ENCODE measurements around the gene PIP4K2A.

The PIP4K2A gene

DNA sequence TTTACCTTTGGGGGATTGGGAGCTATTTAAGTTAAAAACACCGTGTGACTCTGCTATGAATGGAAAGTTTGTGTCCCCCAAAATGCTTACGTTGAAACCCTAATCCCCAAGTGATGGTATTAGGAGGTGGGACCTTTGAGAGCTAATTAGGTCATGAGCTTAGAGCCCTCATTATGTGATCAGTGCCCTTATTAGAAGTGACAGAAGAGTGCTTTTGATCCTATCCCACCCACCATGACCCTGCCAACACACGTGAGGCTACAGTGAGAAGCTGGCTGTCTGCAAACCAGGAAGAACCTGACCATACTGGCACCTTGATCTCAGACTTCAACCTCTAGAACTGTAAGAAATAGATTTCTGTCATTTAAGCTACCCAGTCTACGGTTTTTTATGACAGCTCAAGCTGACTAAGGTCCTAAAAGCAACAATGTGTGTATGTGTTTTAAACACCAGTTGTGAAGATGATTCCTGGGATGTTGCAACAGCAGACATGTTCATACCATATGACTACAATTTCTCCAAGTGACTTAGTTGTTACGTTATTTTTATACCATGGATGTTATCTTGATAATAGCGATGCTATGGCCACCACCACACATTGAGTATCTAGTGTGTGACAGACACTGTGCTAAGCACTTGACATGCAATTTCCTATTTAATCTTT is 124.4 kb downstream of the PIP4K2A start:
- no peaks in the 10 kb centered on the region for H3K36me3 ChIP-seq (ENCODE audit: control insufficient read depth, insufficient read depth, low read length)
- no peak overlapping the region for H2BK120ac ChIP-seq (ENCODE audit: low read depth, low read length)
- no CpG with 5 or more reads among the region's 6 CpGs for WGBS (ENCODE audit: extremely low coverage, insufficient coverage, low lambda C conversion rate)
- no peak overlapping the region for H3K27ac ChIP-seq (ENCODE audit: low read depth, low read length)
- no peak overlapping the region for H4K8ac ChIP-seq (ENCODE audit: low read depth, low read length)
- no peak overlapping the region for H2BK15ac ChIP-seq (replicated peaks; ENCODE audit: low read depth)
- no peaks in the 10 kb centered on the region for H3K4me1 ChIP-seq (ENCODE audit: control insufficient read depth, low read depth, low read length)
- H3K27me3 ChIP-seq (ENCODE audit: insufficient read depth, low read length, poor library complexity), result no peaks in the 10 kb centered on the region
- no peak overlapping the region for H2BK5ac ChIP-seq (ENCODE audit: low read length)
- no peak overlapping the region for H3K18ac ChIP-seq (ENCODE audit: low read length)
- H3K79me1 ChIP-seq (ENCODE audit: low read length), result no peaks in the 10 kb centered on the region
- no peak overlapping the region for H3K4ac ChIP-seq (ENCODE audit: low read depth, low read length)
- no peak overlapping the region for H4K5ac ChIP-seq (ENCODE audit: low read length)
- H3K23ac ChIP-seq (ENCODE audit: low read length), result no peak overlapping the region
- DNase-seq, result no peak
- H3K4me3 ChIP-seq (ENCODE audit: low read length), result no peak overlapping the region
- H3K56ac ChIP-seq (ENCODE audit: low read length), result no peak overlapping the region
- no peak overlapping the region for H3K9ac ChIP-seq (ENCODE audit: low read length)
- H3K79me2 ChIP-seq (ENCODE audit: control insufficient read depth, insufficient read depth, low read length), result no peaks in the 10 kb centered on the region
- no peak overlapping the region for H3K4me2 ChIP-seq (ENCODE audit: low read length)
- no peak overlapping the region for H2AK5ac ChIP-seq (ENCODE audit: low read length)

DNA sequence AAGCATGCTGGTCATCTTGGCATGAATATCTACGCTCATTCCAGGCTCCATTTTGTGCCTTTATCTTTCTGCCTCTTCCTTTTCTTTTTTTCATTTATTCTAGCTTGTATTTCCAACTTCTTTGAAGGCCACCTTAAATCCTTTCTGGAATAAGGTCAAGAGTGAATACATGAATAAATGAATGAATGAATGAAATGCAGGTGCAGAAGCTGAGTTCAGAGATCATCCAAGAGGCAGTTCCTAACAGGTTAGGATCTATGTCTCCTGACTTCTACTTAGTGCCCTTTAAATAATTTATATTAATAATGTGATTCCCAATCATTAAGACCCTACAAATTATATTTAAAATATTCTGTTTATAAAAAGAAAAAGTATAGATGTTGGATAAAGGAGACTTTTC is 125.9 kb downstream of the PIP4K2A start:
- H4K5ac ChIP-seq (ENCODE audit: low read length), result no peak overlapping the region
- WGBS (ENCODE audit: extremely low coverage, insufficient coverage, low lambda C conversion rate), result no CpG with 5 or more reads among the region's 1 CpG

DNA sequence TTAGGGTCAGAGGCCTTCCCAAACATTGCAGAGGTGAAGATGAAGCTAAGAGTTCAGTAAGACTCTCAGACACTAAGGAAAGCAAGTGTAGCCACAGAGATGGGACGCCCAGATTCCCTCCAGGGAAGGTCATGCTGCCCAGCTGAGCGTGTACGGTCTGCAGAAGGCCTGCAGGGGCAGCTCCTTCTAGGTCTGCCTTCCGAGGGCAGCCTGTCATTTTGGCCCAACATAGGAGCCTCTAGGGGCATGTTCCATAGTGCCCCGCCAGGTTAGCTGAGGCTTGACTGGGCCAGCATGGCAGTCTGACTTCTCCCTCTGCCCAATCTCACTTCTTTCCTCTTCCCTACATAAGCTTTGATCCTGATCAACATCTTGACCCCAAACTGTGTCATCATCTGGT is 130.7 kb downstream of the PIP4K2A start:
- Histone ChIP-seq H4K8ac (ENCODE audit: low read depth, low read length) (no peak overlapping the region), H3K36me3 (ENCODE audit: control insufficient read depth, insufficient read depth, low read length) (no peaks in the 10 kb centered on the region)
- no CpG with 5 or more reads among the region's 5 CpGs for WGBS (ENCODE audit: extremely low coverage, insufficient coverage, low lambda C conversion rate)

More for the DNA sequence above, 125.9 kb downstream of the PIP4K2A start:
- Histone ChIP-seq H3K4me1 (ENCODE audit: control insufficient read depth, low read depth, low read length) (no peaks in the 10 kb centered on the region), H3K36me3 (ENCODE audit: control insufficient read depth, insufficient read depth, low read length) (no peaks in the 10 kb centered on the region), H3K4ac (ENCODE audit: low read depth, low read length) (no peak overlapping the region), H3K56ac (ENCODE audit: low read length) (no peak overlapping the region), H2BK5ac (ENCODE audit: low read length) (no peak overlapping the region), H3K79me2 (ENCODE audit: control insufficient read depth, insufficient read depth, low read length) (no peaks in the 10 kb centered on the region), H2BK120ac (ENCODE audit: low read depth, low read length) (no peak overlapping the region), H3K4me3 (ENCODE audit: low read length) (no peak overlapping the region), H3K18ac (ENCODE audit: low read length) (no peak overlapping the region), H3K23ac (ENCODE audit: low read length) (no peak overlapping the region), H3K9ac (ENCODE audit: low read length) (no peak overlapping the region), H2BK15ac (replicated peaks; ENCODE audit: low read depth) (no peak overlapping the region), H2AK5ac (ENCODE audit: low read length) (no peak overlapping the region), H3K27ac (ENCODE audit: low read depth, low read length) (no peak overlapping the region), H3K27me3 (ENCODE audit: insufficient read depth, low read length, poor library complexity) (no peaks in the 10 kb centered on the region), H3K79me1 (ENCODE audit: low read length) (no peaks in the 10 kb centered on the region), H3K4me2 (ENCODE audit: low read length) (no peak overlapping the region), H4K8ac (ENCODE audit: low read depth, low read length) (no peak overlapping the region)
- DNase-seq, result no peak

DNA sequence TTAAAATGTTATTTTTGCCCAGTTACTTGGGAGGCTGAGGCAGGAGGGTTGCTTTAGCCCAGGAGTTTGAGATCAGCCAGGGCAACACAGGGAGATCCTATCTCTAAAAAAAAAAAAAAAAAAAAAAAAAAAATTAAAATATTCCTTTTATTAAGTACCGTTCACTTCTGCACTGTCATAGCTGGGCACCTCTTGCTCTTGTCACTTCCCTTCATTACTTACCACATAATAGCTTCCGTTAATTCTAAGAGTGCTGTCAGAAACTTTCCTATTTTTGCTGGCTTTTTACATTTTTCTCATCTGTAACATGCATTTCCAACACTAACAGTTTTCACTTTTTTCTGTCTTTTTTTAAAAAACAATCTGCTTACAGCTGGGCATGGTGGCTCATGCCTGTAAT is 132.9 kb downstream of the PIP4K2A start:
- Histone ChIP-seq H3K79me2 (ENCODE audit: control insufficient read depth, insufficient read depth, low read length) (no peaks in the 10 kb centered on the region), H3K79me1 (ENCODE audit: low read length) (no peaks in the 10 kb centered on the region), H3K36me3 (ENCODE audit: control insufficient read depth, insufficient read depth, low read length) (no peaks in the 10 kb centered on the region), H3K18ac (ENCODE audit: low read length) (no peak overlapping the region), H3K27me3 (ENCODE audit: insufficient read depth, low read length, poor library complexity) (no peaks in the 10 kb centered on the region), H2BK120ac (ENCODE audit: low read depth, low read length) (no peak overlapping the region), H3K56ac (ENCODE audit: low read length) (no peak overlapping the region), H2BK15ac (replicated peaks; ENCODE audit: low read depth) (no peak overlapping the region), H3K4me1 (ENCODE audit: control insufficient read depth, low read depth, low read length) (no peaks in the 10 kb centered on the region), H4K8ac (ENCODE audit: low read depth, low read length) (no peak overlapping the region), H2BK5ac (ENCODE audit: low read length) (no peak overlapping the region), H3K23ac (ENCODE audit: low read length) (no peak overlapping the region), H2AK5ac (ENCODE audit: low read length) (no peak overlapping the region), H4K5ac (ENCODE audit: low read length) (no peak overlapping the region), H3K9ac (ENCODE audit: low read length) (no peak overlapping the region), H3K27ac (ENCODE audit: low read depth, low read length) (no peak overlapping the region), H3K4me3 (ENCODE audit: low read length) (no peak overlapping the region), H3K4ac (ENCODE audit: low read depth, low read length) (no peak overlapping the region), H3K4me2 (ENCODE audit: low read length) (no peak overlapping the region)
- no peak for DNase-seq
- WGBS (ENCODE audit: extremely low coverage, insufficient coverage, low lambda C conversion rate), result no CpG with 5 or more reads among the region's 2 CpGs

More for the DNA sequence above, 130.7 kb downstream of the PIP4K2A start:
- no peak overlapping the region for H3K9ac ChIP-seq (ENCODE audit: low read length)
- no peak overlapping the region for H2BK15ac ChIP-seq (replicated peaks; ENCODE audit: low read depth)
- no peak overlapping the region for H2BK5ac ChIP-seq (ENCODE audit: low read length)
- no peak overlapping the region for H3K23ac ChIP-seq (ENCODE audit: low read length)
- H3K4ac ChIP-seq (ENCODE audit: low read depth, low read length), result no peak overlapping the region
- H3K27ac ChIP-seq (ENCODE audit: low read depth, low read length), result no peak overlapping the region
- no peak overlapping the region for H3K56ac ChIP-seq (ENCODE audit: low read length)
- H2BK120ac ChIP-seq (ENCODE audit: low read depth, low read length), result no peak overlapping the region
- H3K79me2 ChIP-seq (ENCODE audit: control insufficient read depth, insufficient read depth, low read length), result no peaks in the 10 kb centered on the region
- H3K27me3 ChIP-seq (ENCODE audit: insufficient read depth, low read length, poor library complexity), result no peaks in the 10 kb centered on the region
- peak; percentile 27 for DNase-seq
- no peaks in the 10 kb centered on the region for H3K4me1 ChIP-seq (ENCODE audit: control insufficient read depth, low read depth, low read length)
- no peak overlapping the region for H4K5ac ChIP-seq (ENCODE audit: low read length)
- no peak overlapping the region for H3K4me2 ChIP-seq (ENCODE audit: low read length)
- H3K18ac ChIP-seq (ENCODE audit: low read length), result no peak overlapping the region
- H3K4me3 ChIP-seq (ENCODE audit: low read length), result no peak overlapping the region
- H2AK5ac ChIP-seq (ENCODE audit: low read length), result no peak overlapping the region
- H3K79me1 ChIP-seq (ENCODE audit: low read length), result no peaks in the 10 kb centered on the region

DNA sequence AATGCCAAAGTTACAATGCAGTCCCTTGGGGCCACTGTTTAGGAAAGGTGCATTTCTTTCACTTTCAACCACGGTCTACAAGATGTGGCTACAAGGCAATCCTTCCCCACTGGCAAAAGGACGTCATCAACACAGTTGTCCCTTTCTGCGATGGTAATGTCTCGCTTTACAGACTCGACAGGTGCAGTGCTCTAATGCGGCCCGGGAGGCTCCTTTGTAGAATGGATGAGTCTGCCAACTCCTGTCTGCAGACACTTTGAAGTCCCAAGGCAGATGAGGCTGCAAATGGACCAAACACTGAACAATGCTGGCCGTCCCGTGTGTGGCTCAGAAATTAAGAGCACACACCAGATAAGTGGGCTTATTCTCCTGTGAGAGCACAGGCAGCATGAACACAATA is 133.7 kb downstream of the PIP4K2A start:
- no peak overlapping the region for H3K27ac ChIP-seq (ENCODE audit: low read depth, low read length)

DNA sequence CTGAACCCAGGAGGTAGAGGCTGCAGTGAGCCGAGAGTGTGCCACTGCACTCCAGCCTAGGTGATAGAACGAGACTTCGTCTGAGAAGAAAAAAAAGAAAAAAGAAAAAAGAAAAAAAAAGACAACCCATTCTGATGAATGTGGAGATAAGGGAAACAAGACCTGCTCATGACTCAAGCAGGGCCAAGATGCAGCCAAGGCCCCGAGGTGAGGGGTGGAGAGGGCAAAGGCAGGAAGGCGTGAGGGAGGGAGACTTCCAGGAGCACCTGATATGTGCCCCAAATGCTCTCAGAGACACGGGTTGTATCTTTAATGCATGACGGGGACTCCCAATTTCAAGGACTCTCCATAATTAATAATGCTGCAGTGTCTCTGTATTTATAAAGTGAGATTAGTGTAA is 134.6 kb downstream of the PIP4K2A start:
- no peak for DNase-seq
- no CpG with 5 or more reads among the region's 7 CpGs for WGBS (ENCODE audit: extremely low coverage, insufficient coverage, low lambda C conversion rate)

More for the DNA sequence above, 133.7 kb downstream of the PIP4K2A start:
- Histone ChIP-seq H3K4ac (ENCODE audit: low read depth, low read length) (no peak overlapping the region), H3K79me2 (ENCODE audit: control insufficient read depth, insufficient read depth, low read length) (no peaks in the 10 kb centered on the region), H3K4me1 (ENCODE audit: control insufficient read depth, low read depth, low read length) (no peaks in the 10 kb centered on the region), H3K4me2 (ENCODE audit: low read length) (no peak overlapping the region), H3K23ac (ENCODE audit: low read length) (no peak overlapping the region), H3K56ac (ENCODE audit: low read length) (no peak overlapping the region), H3K79me1 (ENCODE audit: low read length) (no peaks in the 10 kb centered on the region), H4K8ac (ENCODE audit: low read depth, low read length) (no peak overlapping the region), H2BK120ac (ENCODE audit: low read depth, low read length) (no peak overlapping the region), H2AK5ac (ENCODE audit: low read length) (no peak overlapping the region), H3K9ac (ENCODE audit: low read length) (no peak overlapping the region), H4K5ac (ENCODE audit: low read length) (no peak overlapping the region), H3K4me3 (ENCODE audit: low read length) (no peak overlapping the region), H3K36me3 (ENCODE audit: control insufficient read depth, insufficient read depth, low read length) (no peaks in the 10 kb centered on the region), H2BK5ac (ENCODE audit: low read length) (no peak overlapping the region), H3K27me3 (ENCODE audit: insufficient read depth, low read length, poor library complexity) (no peaks in the 10 kb centered on the region), H3K18ac (ENCODE audit: low read length) (no peak overlapping the region), H2BK15ac (replicated peaks; ENCODE audit: low read depth) (no peak overlapping the region)
- DNase-seq, result no peak
- WGBS (ENCODE audit: extremely low coverage, insufficient coverage, low lambda C conversion rate), result no CpG with 5 or more reads among the region's 9 CpGs

More for the DNA sequence above, 134.6 kb downstream of the PIP4K2A start:
- no peak overlapping the region for H3K27ac ChIP-seq (ENCODE audit: low read depth, low read length)
- H2BK120ac ChIP-seq (ENCODE audit: low read depth, low read length), result no peak overlapping the region
- no peaks in the 10 kb centered on the region for H3K4me1 ChIP-seq (ENCODE audit: control insufficient read depth, low read depth, low read length)
- no peak overlapping the region for H3K4ac ChIP-seq (ENCODE audit: low read depth, low read length)
- no peak overlapping the region for H4K5ac ChIP-seq (ENCODE audit: low read length)
- H3K4me3 ChIP-seq (ENCODE audit: low read length), result no peak overlapping the region
- no peaks in the 10 kb centered on the region for H3K36me3 ChIP-seq (ENCODE audit: control insufficient read depth, insufficient read depth, low read length)
- no peaks in the 10 kb centered on the region for H3K79me1 ChIP-seq (ENCODE audit: low read length)
- H3K18ac ChIP-seq (ENCODE audit: low read length), result no peak overlapping the region
- H2BK15ac ChIP-seq (replicated peaks; ENCODE audit: low read depth), result no peak overlapping the region
- no peak overlapping the region for H3K9ac ChIP-seq (ENCODE audit: low read length)
- H3K56ac ChIP-seq (ENCODE audit: low read length), result no peak overlapping the region
- no peak overlapping the region for H3K23ac ChIP-seq (ENCODE audit: low read length)
- no peak overlapping the region for H4K8ac ChIP-seq (ENCODE audit: low read depth, low read length)
- H2BK5ac ChIP-seq (ENCODE audit: low read length), result no peak overlapping the region
- no peak overlapping the region for H2AK5ac ChIP-seq (ENCODE audit: low read length)
- no peaks in the 10 kb centered on the region for H3K27me3 ChIP-seq (ENCODE audit: insufficient read depth, low read length, poor library complexity)
- no peaks in the 10 kb centered on the region for H3K79me2 ChIP-seq (ENCODE audit: control insufficient read depth, insufficient read depth, low read length)
- H3K4me2 ChIP-seq (ENCODE audit: low read length), result no peak overlapping the region
